Upper lobe of right lung (tissue), 1 donor: ENCODE measurements around the gene TDRD12. TPM values are rescaled to one million over a fixed set of nuclear protein-coding genes. Genes with fewer than 3 reads are reported as not detected.

Experiments
- ATAC-seq: fragments of 200-7000 bp; cut with Tn5 transposase; one replicate; pipeline ENCODE4 v1.9.1; 2020; ENCODE audit warnings: mild to moderate bottlenecking, moderate library complexity
- DNase-seq: peaks from one replicate; pipeline ENCODE4 v3.0.0-alpha.2; 2020
- H3K27ac ChIP-seq: fragments of 200-600 bp; one replicate; pipeline ENCODE4 v1.8.0; 2022
- H3K27me3 ChIP-seq: fragments of 200-600 bp; one replicate; pipeline ENCODE4 v1.8.0; 2022; ENCODE audit warnings: mild to moderate bottlenecking
- H3K36me3 ChIP-seq: fragments of 200-600 bp; one replicate; pipeline ENCODE4 v1.8.0; 2022
- H3K4me1 ChIP-seq: fragments of 200-600 bp; one replicate; pipeline ENCODE4 v1.8.0; 2022
- H3K4me3 ChIP-seq: fragments of 200-600 bp; one replicate; pipeline ENCODE4 v1.8.0; 2022; ENCODE audit warnings: mild to moderate bottlenecking
- H3K9me3 ChIP-seq: fragments of 200-600 bp; one replicate; pipeline ENCODE4 v1.8.0; 2022
- CTCF ChIP-seq: fragments of 200-600 bp; IDR thresholded peaks from one replicate; pipeline ENCODE4 v1.8.0; 2022; ENCODE audit warnings: antibody characterized with exemption
- intact Hi-C: fragments of 100-400 bp; cut with DNase I; formaldehyde crosslinking; loops from one replicate; pipeline ENCODE4 v1.11.0; 2022
- total RNA-seq: library from RNA; stranded (reverse); fragmentation: NEBNext Ultra II Directional; extraction: Animal tissue kit (Norgen Biotek cat#: 25700); gene quantifications from one replicate; pipeline ENCODE4 v1.2.1, GENCODE V29; 2021
- donor health status: DM: no; HTN: yes; CAD: no; lungs with severe emphysema.

TDRD12 gene
- total RNA-seq, 1 donor from 2014 or later, result not detected

- ATAC-seq, result no peak
- Histone ChIP-seq H3K27ac (no peak overlapping the region), H3K4me3 (no peak overlapping the region), H3K27me3 (no peaks in the 10 kb centered on the region), H3K9me3 (no peaks in the 10 kb centered on the region), H3K4me1 (no peaks in the 10 kb centered on the region), H3K36me3 (no peaks in the 10 kb centered on the region)
- intact Hi-C loops, result no loop called here
- DNase-seq, result peak; percentile 25
- no peak for TF ChIP-seq CTCF
Measured at GRCh38 chr19:32858155-32858554, 138.6 kb downstream of the TDRD12 start.

GRCh38 chr19:32858559-32858958, 139.0 kb downstream of the TDRD12 start:
- Histone ChIP-seq H3K9me3 (no peaks in the 10 kb centered on the region), H3K27ac (no peak overlapping the region), H3K27me3 (no peaks in the 10 kb centered on the region), H3K36me3 (no peaks in the 10 kb centered on the region), H3K4me1 (no peaks in the 10 kb centered on the region), H3K4me3 (no peak overlapping the region)
- peak; percentile 48 for DNase-seq
- intact Hi-C loops, result no loop called here
- TF ChIP-seq CTCF, result no peak
- ATAC-seq, result no peak

GRCh38 chr19:32859591-32859990, 140.0 kb downstream of the TDRD12 start:
- Histone ChIP-seq H3K4me3 (no peak overlapping the region), H3K27me3 (no peaks in the 10 kb centered on the region), H3K9me3 (no peaks in the 10 kb centered on the region), H3K27ac (no peak overlapping the region), H3K36me3 (no peaks in the 10 kb centered on the region), H3K4me1 (no peaks in the 10 kb centered on the region)
- intact Hi-C loops, result no loop called here
- peak; percentile 53 for DNase-seq
- ATAC-seq, result no peak
- no peak for TF ChIP-seq CTCF

- Histone ChIP-seq H3K27me3 (no peaks in the 10 kb centered on the region), H3K27ac (no peak overlapping the region), H3K9me3 (no peaks in the 10 kb centered on the region), H3K4me3 (no peak overlapping the region), H3K4me1 (no peaks in the 10 kb centered on the region), H3K36me3 (no peaks in the 10 kb centered on the region)
- peak; percentile 28 for DNase-seq
- intact Hi-C loops, result no loop called here
- ATAC-seq, result no peak
- no peak for TF ChIP-seq CTCF
Measured at GRCh38 chr19:32861596-32861995, 142.0 kb downstream of the TDRD12 start.

GRCh38 chr19:32862173-32862572, 142.6 kb downstream of the TDRD12 start:
- no peak overlapping the region for H3K4me3 ChIP-seq
- no peak for TF ChIP-seq CTCF
- DNase-seq (peak; percentile 36), ATAC-seq (no peak)
- H3K27ac ChIP-seq, result no peak overlapping the region
- no peaks in the 10 kb centered on the region for H3K27me3 ChIP-seq
- no peaks in the 10 kb centered on the region for H3K4me1 ChIP-seq
- H3K36me3 ChIP-seq, result no peaks in the 10 kb centered on the region
- no peaks in the 10 kb centered on the region for H3K9me3 ChIP-seq
- intact Hi-C loops, result no loop called here

GRCh38 chr19:32862741-32863140, 143.2 kb downstream of the TDRD12 start:
- no peaks in the 10 kb centered on the region for H3K9me3 ChIP-seq
- no peaks in the 10 kb centered on the region for H3K36me3 ChIP-seq
- no peaks in the 10 kb centered on the region for H3K4me1 ChIP-seq
- no peak overlapping the region for H3K27ac ChIP-seq
- ATAC-seq (no peak), DNase-seq (peak; percentile 39)
- no peak for TF ChIP-seq CTCF
- no peak overlapping the region for H3K4me3 ChIP-seq
- intact Hi-C loops, result no loop called here
- H3K27me3 ChIP-seq, result no peaks in the 10 kb centered on the region
